HL-60 (cell line): ENCODE data around the gene LPCAT2.

Source experiments
- POLR2AphosphoS5 ChIP-seq: IDR thresholded peaks from 2 replicates; pipeline ENCODE4 v1.6.1; 2012; ENCODE audit warnings: low read depth
- TF ChIP-seq, protein P1 (sequence below): IDR thresholded peaks from one replicate; pipeline ENCODE4 v1.5.1; 2011; ENCODE audit warnings: low read length, control low read depth, inconsistent platforms; ENCODE audit not compliant: insufficient read depth

DNA sequence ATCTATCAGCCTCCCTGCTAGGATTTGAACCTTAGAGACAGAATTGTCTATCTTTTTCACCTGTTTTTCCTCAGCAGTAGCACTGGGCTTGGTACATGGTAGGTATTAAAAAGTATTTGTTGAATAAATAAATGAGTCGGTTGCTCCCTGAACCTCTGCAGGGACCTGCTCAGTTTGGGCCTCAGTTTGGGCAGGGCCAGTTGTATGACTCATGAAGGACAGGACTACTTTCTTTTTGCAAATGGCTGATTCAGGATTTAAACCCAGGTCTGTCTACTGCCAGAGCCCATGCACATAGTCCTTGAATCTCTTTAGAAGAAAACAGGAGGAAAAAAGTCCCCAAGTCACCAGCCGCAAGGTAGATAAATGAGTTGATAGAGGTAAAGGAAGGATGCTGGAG is 26.8 kb upstream of the LPCAT2 start:
- TF ChIP-seq, protein P1, sequence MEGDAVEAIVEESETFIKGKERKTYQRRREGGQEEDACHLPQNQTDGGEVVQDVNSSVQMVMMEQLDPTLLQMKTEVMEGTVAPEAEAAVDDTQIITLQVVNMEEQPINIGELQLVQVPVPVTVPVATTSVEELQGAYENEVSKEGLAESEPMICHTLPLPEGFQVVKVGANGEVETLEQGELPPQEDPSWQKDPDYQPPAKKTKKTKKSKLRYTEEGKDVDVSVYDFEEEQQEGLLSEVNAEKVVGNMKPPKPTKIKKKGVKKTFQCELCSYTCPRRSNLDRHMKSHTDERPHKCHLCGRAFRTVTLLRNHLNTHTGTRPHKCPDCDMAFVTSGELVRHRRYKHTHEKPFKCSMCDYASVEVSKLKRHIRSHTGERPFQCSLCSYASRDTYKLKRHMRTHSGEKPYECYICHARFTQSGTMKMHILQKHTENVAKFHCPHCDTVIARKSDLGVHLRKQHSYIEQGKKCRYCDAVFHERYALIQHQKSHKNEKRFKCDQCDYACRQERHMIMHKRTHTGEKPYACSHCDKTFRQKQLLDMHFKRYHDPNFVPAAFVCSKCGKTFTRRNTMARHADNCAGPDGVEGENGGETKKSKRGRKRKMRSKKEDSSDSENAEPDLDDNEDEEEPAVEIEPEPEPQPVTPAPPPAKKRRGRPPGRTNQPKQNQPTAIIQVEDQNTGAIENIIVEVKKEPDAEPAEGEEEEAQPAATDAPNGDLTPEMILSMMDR = no peak
- TF ChIP-seq POLR2AphosphoS5 = no peak
